ENCODE measurements around the gene ALG11. TPM values are rescaled to one million over a fixed set of nuclear protein-coding genes. Genes with fewer than 3 reads are reported as not detected.

ALG11 gene
- total and polyA plus RNA-seq, 11 donors, result 4.0 to 32.9 (median 19.3) TPM

- Histone ChIP-seq H3K4me3 (no peak overlapping the region), H3K9me3 (no peaks in the 10 kb centered on the region), H3K27ac (no peak overlapping the region), H3K27me3 (no peaks in the 10 kb centered on the region), H3K4me1 (peaks cover 0 to 25% (median 5%) of the 10 kb centered on the region in 12 donors), H3K36me3 (no peaks in the 10 kb centered on the region)
- ATAC-seq, result peak in 3 of 4 donors; percentile 36 to 48 (median 40)
- intact Hi-C loops (cut with DNase I), result loop anchor here in 9 of 10 donors (1.0 to 10.0 kb wide), 8 partner anchors 126 to 451 kb away; partner anchors contain the start of genes NEK5 (in 8 of the 9) and VPS36 (in 1 of the 9)
- DNase-seq, result no peak
- 54 to 61% (median 57%) methylated on average over 3 of the region's 3 CpGs for whole genome bisulfite sequencing, 4 donors
- TF ChIP-seq POLR2A (IDR thresholded peaks at IDR 0.05), result no peak
- TF ChIP-seq CTCF (IDR thresholded peaks at IDR 0.05), result peak; percentile 52 to 83 (median 69)
Observed at GRCh38 chr13:52001120-52001731, 11.0 kb upstream of the ALG11 start.

GRCh38 chr13:52002361-52002760 is 9.8 kb upstream of the ALG11 start:
- H3K27ac ChIP-seq, result no peak overlapping the region
- no peak overlapping the region for H3K4me3 ChIP-seq
- DNase-seq (no peak), ATAC-seq (no peak)
- H3K9me3 ChIP-seq, result no peaks in the 10 kb centered on the region
- H3K27me3 ChIP-seq, result no peaks in the 10 kb centered on the region
- peaks cover 0 to 20% (median 4%) of the 10 kb centered on the region in 12 donors for H3K4me1 ChIP-seq
- 72 to 83% (median 78%) methylated on average over 3 to 4 of the region's 4 CpGs for WGBS, 4 donors
- intact Hi-C loops (cut with DNase I), result loop anchor here in 8 of 10 donors (5.0 to 10.0 kb wide), 5 partner anchors 125 to 450 kb away; partner anchors contain the start of genes NEK5 (in 6 of the 8) and VPS36 (in 1 of the 8)
- TF ChIP-seq POLR2A (IDR thresholded peaks at IDR 0.05) (no peak), CTCF (IDR thresholded peaks at IDR 0.05) (no peak)
- no peaks in the 10 kb centered on the region for H3K36me3 ChIP-seq

GRCh38 chr13:52003541-52003940 is 8.7 kb upstream of the ALG11 start:
- TF ChIP-seq CTCF (IDR thresholded peaks at IDR 0.05) (no peak), POLR2A (IDR thresholded peaks at IDR 0.05) (no peak)
- intact Hi-C loops (cut with DNase I), result loop anchor here in 8 of 10 donors (5.0 to 10.0 kb wide), 5 partner anchors 124 to 449 kb away; partner anchors contain the start of genes NEK5 (in 6 of the 8) and VPS36 (in 1 of the 8)

GRCh38 chr13:52004511-52005170 is 7.6 kb upstream of the ALG11 start:
- no peaks in the 10 kb centered on the region for H3K9me3 ChIP-seq
- no peak overlapping the region for H3K4me3 ChIP-seq
- 87 to 92% (median 88%) methylated on average over 7 of the region's 7 CpGs for WGBS, 4 donors
- ATAC-seq (peak in 1 of 4 donors; percentile 33), DNase-seq (no peak)
- no peak overlapping the region for H3K27ac ChIP-seq
- no peaks in the 10 kb centered on the region for H3K27me3 ChIP-seq
- TF ChIP-seq CTCF (IDR thresholded peaks at IDR 0.05) (no peak), POLR2A (IDR thresholded peaks at IDR 0.05) (no peak)
- intact Hi-C loops (cut with DNase I), result loop anchor here in 8 of 10 donors (5.0 to 10.0 kb wide), 5 partner anchors 123 to 448 kb away; partner anchors contain the start of genes NEK5 (in 6 of the 8) and VPS36 (in 1 of the 8)
- peaks cover 0 to 13% (median 0%) of the 10 kb centered on the region in 12 donors for H3K4me1 ChIP-seq
- H3K36me3 ChIP-seq, result no peaks in the 10 kb centered on the region

More at GRCh38 chr13:52003541-52003940, 8.7 kb upstream of the ALG11 start:
- Histone ChIP-seq H3K9me3 (no peaks in the 10 kb centered on the region), H3K27me3 (no peaks in the 10 kb centered on the region), H3K27ac (no peak overlapping the region), H3K4me1 (peaks cover 0 to 19% (median 4%) of the 10 kb centered on the region in 12 donors), H3K4me3 (no peak overlapping the region), H3K36me3 (no peaks in the 10 kb centered on the region)
- ATAC-seq (no peak), DNase-seq (no peak)
- 70 to 85% (median 82%) methylated on average over 4 of the region's 4 CpGs for WGBS, 4 donors

All from heart left ventricle (tissue), 16 donors.